Measurements from ENCODE around the gene ELF2. TPM values are rescaled to one million over a fixed set of nuclear protein-coding genes. Genes with fewer than 3 reads are reported as not detected.

ELF2 gene
- total RNA-seq, 1 donor from 2014 or later, result 25.1 TPM

DNA sequence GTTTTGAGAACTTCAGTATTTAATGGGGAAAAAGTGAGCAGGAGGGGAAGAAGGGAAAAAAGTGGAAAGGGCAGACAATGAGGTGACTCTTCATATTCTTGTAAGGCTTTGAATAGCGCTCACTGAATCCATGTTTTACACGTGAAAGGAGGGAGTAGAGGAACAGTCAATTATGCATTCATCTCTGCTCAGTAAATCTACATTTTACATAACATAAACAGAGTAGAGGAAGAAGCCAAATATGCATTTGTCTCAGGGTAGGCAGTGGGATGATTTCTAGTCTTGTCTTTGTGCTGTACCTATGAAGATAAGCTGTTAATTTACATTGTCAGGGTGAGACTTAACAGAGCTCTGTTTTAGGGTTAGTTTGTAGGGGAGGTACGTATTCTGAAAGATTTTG lies 19.4 kb upstream of the ELF2 start:
- H3K27ac ChIP-seq (ENCODE audit: low read depth, low read length), result no peak overlapping the region
- no peaks in the 10 kb centered on the region for H3K36me3 Mint-ChIP-seq (ENCODE audit: low read depth, unreplicated experiment)
- H3K27me3 ChIP-seq (ENCODE audit: insufficient read depth, low read length), result peaks cover 3% of the 10 kb centered on the region
- H3K4me1 ChIP-seq (ENCODE audit: insufficient read depth, low read length), result no peaks in the 10 kb centered on the region
- H3K4me3 Mint-ChIP-seq (ENCODE audit: unreplicated experiment), result no peak overlapping the region
- H3K27ac Mint-ChIP-seq (ENCODE audit: unreplicated experiment), result no peak overlapping the region
- FAIRE-seq (no peak), DNase-seq (ENCODE audit: low read depth) (no peak)
- H4K20me1 ChIP-seq (ENCODE audit: insufficient read depth, low read length), result no peaks in the 10 kb centered on the region
- no peaks in the 10 kb centered on the region for H3K36me3 ChIP-seq (ENCODE audit: insufficient read depth, low read length)
- H3K79me2 ChIP-seq (ENCODE audit: insufficient read depth, low read length), result no peaks in the 10 kb centered on the region
- no peak overlapping the region for H2AFZ ChIP-seq (ENCODE audit: low read depth, low read length)
- H3K9me3 Mint-ChIP-seq (ENCODE audit: unreplicated experiment), result peaks cover 3% of the 10 kb centered on the region
- H3K4me1 Mint-ChIP-seq (ENCODE audit: low read depth, unreplicated experiment), result no peaks in the 10 kb centered on the region
- H3K9ac ChIP-seq (ENCODE audit: low read length), result no peak overlapping the region
- TF ChIP-seq EZH2 (IDR thresholded peaks at IDR 0.05; ENCODE audit: insufficient read depth, low read length), result no peak
- TF ChIP-seq CTCF (IDR thresholded peaks at IDR 0.05; ENCODE audit: insufficient read depth, low read depth, low read length), result no peak
- H3K4me2 ChIP-seq (ENCODE audit: low read length), result no peak overlapping the region
- H3K4me3 ChIP-seq (ENCODE audit: insufficient read depth, low read depth, low read length), result no peak overlapping the region
- no peaks in the 10 kb centered on the region for H3K9me3 ChIP-seq (ENCODE audit: insufficient read depth, low read depth, low read length)
- H3K27me3 Mint-ChIP-seq (ENCODE audit: low read depth, unreplicated experiment), result no peaks in the 10 kb centered on the region

GRCh38 chr4:139191373-139191772 lies 14.4 kb upstream of the ELF2 start:
- Mint-ChIP-seq H3K4me1 (ENCODE audit: low read depth, unreplicated experiment) (peaks cover 3% of the 10 kb centered on the region), H3K36me3 (ENCODE audit: low read depth, unreplicated experiment) (no peaks in the 10 kb centered on the region), H3K27ac (ENCODE audit: unreplicated experiment) (no peak overlapping the region), H3K9me3 (ENCODE audit: unreplicated experiment) (peaks cover 3% of the 10 kb centered on the region), H3K27me3 (ENCODE audit: low read depth, unreplicated experiment) (no peaks in the 10 kb centered on the region), H3K4me3 (ENCODE audit: unreplicated experiment) (no peak overlapping the region)
- Histone ChIP-seq H3K4me1 (ENCODE audit: insufficient read depth, low read length) (no peaks in the 10 kb centered on the region), H3K36me3 (ENCODE audit: insufficient read depth, low read length) (no peaks in the 10 kb centered on the region), H3K4me3 (ENCODE audit: insufficient read depth, low read depth, low read length) (no peak overlapping the region), H2AFZ (ENCODE audit: low read depth, low read length) (no peak overlapping the region), H3K9ac (ENCODE audit: low read length) (no peak overlapping the region), H3K27ac (ENCODE audit: low read depth, low read length) (no peak overlapping the region), H3K79me2 (ENCODE audit: insufficient read depth, low read length) (no peaks in the 10 kb centered on the region), H3K4me2 (ENCODE audit: low read length) (no peak overlapping the region), H3K27me3 (ENCODE audit: insufficient read depth, low read length) (no peaks in the 10 kb centered on the region), H3K9me3 (ENCODE audit: insufficient read depth, low read depth, low read length) (no peaks in the 10 kb centered on the region), H4K20me1 (ENCODE audit: insufficient read depth, low read length) (no peaks in the 10 kb centered on the region)
- no peak for FAIRE-seq
- TF ChIP-seq CTCF (IDR thresholded peaks at IDR 0.05; ENCODE audit: insufficient read depth, low read depth, low read length), result no peak
- no peak for TF ChIP-seq EZH2 (IDR thresholded peaks at IDR 0.05; ENCODE audit: insufficient read depth, low read length)
- DNase-seq (ENCODE audit: low read depth), result peak; percentile 39

- H3K4me1 Mint-ChIP-seq (ENCODE audit: low read depth, unreplicated experiment), result peaks cover 3% of the 10 kb centered on the region
- no peak for FAIRE-seq
- H2AFZ ChIP-seq (ENCODE audit: low read depth, low read length), result no peak overlapping the region
- no peaks in the 10 kb centered on the region for H3K27me3 ChIP-seq (ENCODE audit: insufficient read depth, low read length)
- no peaks in the 10 kb centered on the region for H3K79me2 ChIP-seq (ENCODE audit: insufficient read depth, low read length)
- H3K4me3 ChIP-seq (ENCODE audit: insufficient read depth, low read depth, low read length), result no peak overlapping the region
- TF ChIP-seq CTCF (IDR thresholded peaks at IDR 0.05; ENCODE audit: insufficient read depth, low read depth, low read length), result no peak
- TF ChIP-seq EZH2 (IDR thresholded peaks at IDR 0.05; ENCODE audit: insufficient read depth, low read length), result no peak
- no peaks in the 10 kb centered on the region for H3K27me3 Mint-ChIP-seq (ENCODE audit: low read depth, unreplicated experiment)
- no peaks in the 10 kb centered on the region for H4K20me1 ChIP-seq (ENCODE audit: insufficient read depth, low read length)
- no peak for DNase-seq (ENCODE audit: low read depth)
- H3K4me3 Mint-ChIP-seq (ENCODE audit: unreplicated experiment), result no peak overlapping the region
- no peaks in the 10 kb centered on the region for H3K4me1 ChIP-seq (ENCODE audit: insufficient read depth, low read length)
- H3K9me3 ChIP-seq (ENCODE audit: insufficient read depth, low read depth, low read length), result no peaks in the 10 kb centered on the region
- no peaks in the 10 kb centered on the region for H3K36me3 Mint-ChIP-seq (ENCODE audit: low read depth, unreplicated experiment)
- peaks cover 3% of the 10 kb centered on the region for H3K9me3 Mint-ChIP-seq (ENCODE audit: unreplicated experiment)
- H3K9ac ChIP-seq (ENCODE audit: low read length), result no peak overlapping the region
- H3K4me2 ChIP-seq (ENCODE audit: low read length), result no peak overlapping the region
- no peak overlapping the region for H3K27ac ChIP-seq (ENCODE audit: low read depth, low read length)
- no peak overlapping the region for H3K27ac Mint-ChIP-seq (ENCODE audit: unreplicated experiment)
- H3K36me3 ChIP-seq (ENCODE audit: insufficient read depth, low read length), result no peaks in the 10 kb centered on the region
Observed at GRCh38 chr4:139189972-139190371, 13.0 kb upstream of the ELF2 start.
